Keratinocyte (primary cell): ENCODE results near the gene MEGF8. TPM values are rescaled to one million over a fixed set of nuclear protein-coding genes. Genes with fewer than 3 reads are reported as not detected.

ENCODE experiments used
- DNase-seq: peaks from one replicate; pipeline ENCODE4 v3.0.0-alpha.2; 2011; ENCODE audit warnings: low read depth, missing footprints, low spot score
- FAIRE-seq: peaks from 2 replicates; lab custom pipeline; 2011; peaks lifted over from hg19 to GRCh38; lab: Jason Lieb, UNC
- H2AFZ ChIP-seq: 2 replicates; pipeline ENCODE4 v1.6.0; 2012; ENCODE audit warnings: low read length, control low read depth, inconsistent platforms; ENCODE audit not compliant: control insufficient read depth
- H3K27ac ChIP-seq: 2 replicates; pipeline ENCODE4 v1.5.1; 2011; ENCODE audit warnings: low read length; ENCODE audit not compliant: control insufficient read depth, insufficient read depth
- H3K27me3 ChIP-seq: 3 replicates; pipeline ENCODE4 v1.6.0; 2011; ENCODE audit warnings: low read length; ENCODE audit not compliant: control insufficient read depth, insufficient read depth; ENCODE audit errors: extremely low read depth
- H3K36me3 ChIP-seq, 2 experiments: 2 replicates in 1 of 2; 3 replicates in 1 of 2; pipeline ENCODE4 v1.5.1; 2011; ENCODE audit warnings: low read length in 2 of 2, mild to moderate bottlenecking in 1 of 2; ENCODE audit not compliant: control insufficient read depth in 2 of 2, insufficient read depth in 2 of 2; ENCODE audit errors: extremely low read depth in 1 of 2
- H3K4me1 ChIP-seq: 3 replicates; pipeline ENCODE4 v1.5.1; 2011; ENCODE audit warnings: low read length; ENCODE audit not compliant: control insufficient read depth, insufficient read depth; ENCODE audit errors: extremely low read depth
- H3K4me2 ChIP-seq: 3 replicates; pipeline ENCODE4 v1.6.0; 2011; ENCODE audit warnings: low read depth, low read length; ENCODE audit not compliant: control insufficient read depth, insufficient read depth; ENCODE audit errors: extremely low read depth
- H3K4me3 ChIP-seq, 3 experiments: fragments of 200-600 bp in 1 of 3; sonication (generic) in 1 of 3; 2 replicates in 2 of 3; 3 replicates in 1 of 3; pipeline ENCODE4 v1.5.1; 2011 to 2016; ENCODE audit warnings: low read length in 3 of 3, mild to moderate bottlenecking in 3 of 3, control low read depth in 2 of 3, inconsistent platforms in 1 of 3, low read depth in 1 of 3, mixed read lengths in 1 of 3, mixed run types in 1 of 3, moderate library complexity in 1 of 3; ENCODE audit not compliant: control insufficient read depth in 2 of 3, insufficient read depth in 2 of 3; ENCODE audit errors: extremely low read depth in 1 of 3
- H3K79me2 ChIP-seq: 2 replicates; pipeline ENCODE4 v1.6.0; 2012; ENCODE audit warnings: low read length; ENCODE audit not compliant: control insufficient read depth, insufficient read depth
- H3K9ac ChIP-seq: 3 replicates; pipeline ENCODE4 v1.6.0; 2011; ENCODE audit warnings: low read length; ENCODE audit not compliant: control insufficient read depth, insufficient read depth; ENCODE audit errors: extremely low read depth
- H3K9me1 ChIP-seq: 3 replicates; pipeline ENCODE4 v1.6.0; 2011; ENCODE audit warnings: low read length; ENCODE audit not compliant: control insufficient read depth, insufficient read depth; ENCODE audit errors: extremely low read depth
- H3K9me3 ChIP-seq: 2 replicates; pipeline ENCODE4 v1.5.1; 2012; ENCODE audit warnings: low read depth, low read length; ENCODE audit not compliant: control insufficient read depth
- H4K20me1 ChIP-seq: 3 replicates; pipeline ENCODE4 v1.6.0; 2011; ENCODE audit warnings: low read length; ENCODE audit not compliant: control insufficient read depth, insufficient read depth; ENCODE audit errors: extremely low read depth
- EZH2 ChIP-seq: IDR thresholded peaks from one replicate; pipeline ENCODE4 v1.6.1; 2012; ENCODE audit warnings: inconsistent platforms, mild to moderate bottlenecking, low read length, moderate library complexity
- dilution Hi-C: fragments of 300-500 bp; cut with MboI; formaldehyde crosslinking; loops from one replicate; pipeline ENCODE4 v1.7.0; 2020; ENCODE audit warnings: low sequenced_read_pairs; ENCODE audit not compliant: extremely low pct_ligation_motif_present
- polyA plus RNA-seq, 5 experiments: library from polyadenylated mRNA; depleted of rRNA in 3 of 5; stranded (reverse) in 3 of 5; stranded (forward) in 1 of 5; unstranded in 1 of 5; fragments of >200 nt; gene quantifications; 1 replicate in 1 of 5; 2 replicates in 3 of 5; 3 replicates in 1 of 5; pipeline versions ENCODE4 v1.2.1 to v1.2.3, GENCODE V29; 2011 to 2012; ENCODE audit warnings: missing spikeins in 2 of 5, low read depth in 1 of 5, low replicate concordance in 1 of 5
- TF ChIP-seq, protein P1 (sequence below), 3 experiments: IDR thresholded peaks in 1 of 3; conservative IDR thresholded peaks in 1 of 3; optimal IDR thresholded peaks in 1 of 3; 2 replicates in 2 of 3; 3 replicates in 1 of 3; pipeline versions ENCODE3 to v1.5.1; 2011; ENCODE audit warnings: low read length in 3 of 3, mild to moderate bottlenecking in 3 of 3, moderate library complexity in 2 of 3, control low read depth in 1 of 3, inconsistent platforms in 1 of 3; ENCODE audit not compliant: insufficient read depth in 2 of 3; ENCODE audit errors: extremely low read depth in 1 of 3

Gene MEGF8
- polyA plus RNA-seq, 1 donor (not counting 4 experiments of a cell fraction or from before 2014, with no cell fraction given) = 4.1 TPM

DNA sequence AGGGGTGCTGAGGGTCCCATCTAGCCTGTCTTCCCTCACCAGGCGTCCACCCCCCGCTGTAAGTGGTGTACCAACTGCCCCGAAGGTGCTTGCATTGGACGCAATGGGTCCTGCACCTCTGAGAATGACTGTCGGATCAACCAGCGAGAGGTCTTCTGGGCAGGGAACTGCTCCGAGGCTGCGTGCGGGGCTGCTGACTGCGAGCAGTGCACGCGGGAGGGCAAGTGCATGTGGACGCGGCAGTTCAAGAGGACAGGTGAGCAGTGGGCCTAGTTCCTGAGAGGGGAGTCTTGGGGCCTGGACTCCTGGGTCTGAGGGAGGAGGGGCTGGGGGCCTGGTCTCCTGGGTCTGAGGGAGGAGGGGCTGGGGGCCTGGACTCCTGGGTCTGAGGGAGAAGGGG lies 36.9 kb downstream of the MEGF8 start:
- TF ChIP-seq, protein P1, sequence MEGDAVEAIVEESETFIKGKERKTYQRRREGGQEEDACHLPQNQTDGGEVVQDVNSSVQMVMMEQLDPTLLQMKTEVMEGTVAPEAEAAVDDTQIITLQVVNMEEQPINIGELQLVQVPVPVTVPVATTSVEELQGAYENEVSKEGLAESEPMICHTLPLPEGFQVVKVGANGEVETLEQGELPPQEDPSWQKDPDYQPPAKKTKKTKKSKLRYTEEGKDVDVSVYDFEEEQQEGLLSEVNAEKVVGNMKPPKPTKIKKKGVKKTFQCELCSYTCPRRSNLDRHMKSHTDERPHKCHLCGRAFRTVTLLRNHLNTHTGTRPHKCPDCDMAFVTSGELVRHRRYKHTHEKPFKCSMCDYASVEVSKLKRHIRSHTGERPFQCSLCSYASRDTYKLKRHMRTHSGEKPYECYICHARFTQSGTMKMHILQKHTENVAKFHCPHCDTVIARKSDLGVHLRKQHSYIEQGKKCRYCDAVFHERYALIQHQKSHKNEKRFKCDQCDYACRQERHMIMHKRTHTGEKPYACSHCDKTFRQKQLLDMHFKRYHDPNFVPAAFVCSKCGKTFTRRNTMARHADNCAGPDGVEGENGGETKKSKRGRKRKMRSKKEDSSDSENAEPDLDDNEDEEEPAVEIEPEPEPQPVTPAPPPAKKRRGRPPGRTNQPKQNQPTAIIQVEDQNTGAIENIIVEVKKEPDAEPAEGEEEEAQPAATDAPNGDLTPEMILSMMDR (optimal IDR thresholded peaks at IDR 0.05 in 1 of 3, IDR thresholded peaks at IDR 0.05 in 1 of 3, conservative IDR thresholded peaks at IDR 0.05 in 1 of 3; ENCODE audit: extremely low read depth in 1 of 3, insufficient read depth in 2 of 3, low read length in 3 of 3) = no peak
- TF ChIP-seq EZH2 = no peak
- no peaks in the 10 kb centered on the region for H3K9me3 ChIP-seq
- H3K9me1 ChIP-seq = no peaks in the 10 kb centered on the region
- peaks cover 0 to 6% of the 10 kb centered on the region in 2 experiments for H3K36me3 ChIP-seq
- no peak overlapping the region for H3K9ac ChIP-seq
- DNase-seq (no peak), FAIRE-seq (no peak)
- dilution Hi-C loops = no loop called here
- H3K27me3 ChIP-seq = no peaks in the 10 kb centered on the region
- no peak overlapping the region for H3K27ac ChIP-seq
- no peaks in the 10 kb centered on the region for H3K4me1 ChIP-seq
- no peak overlapping the region for H2AFZ ChIP-seq
- H3K4me3 ChIP-seq = no peak overlapping the region
- H3K4me2 ChIP-seq = no peak overlapping the region
- H3K79me2 ChIP-seq = no peaks in the 10 kb centered on the region
- no peaks in the 10 kb centered on the region for H4K20me1 ChIP-seq

DNA sequence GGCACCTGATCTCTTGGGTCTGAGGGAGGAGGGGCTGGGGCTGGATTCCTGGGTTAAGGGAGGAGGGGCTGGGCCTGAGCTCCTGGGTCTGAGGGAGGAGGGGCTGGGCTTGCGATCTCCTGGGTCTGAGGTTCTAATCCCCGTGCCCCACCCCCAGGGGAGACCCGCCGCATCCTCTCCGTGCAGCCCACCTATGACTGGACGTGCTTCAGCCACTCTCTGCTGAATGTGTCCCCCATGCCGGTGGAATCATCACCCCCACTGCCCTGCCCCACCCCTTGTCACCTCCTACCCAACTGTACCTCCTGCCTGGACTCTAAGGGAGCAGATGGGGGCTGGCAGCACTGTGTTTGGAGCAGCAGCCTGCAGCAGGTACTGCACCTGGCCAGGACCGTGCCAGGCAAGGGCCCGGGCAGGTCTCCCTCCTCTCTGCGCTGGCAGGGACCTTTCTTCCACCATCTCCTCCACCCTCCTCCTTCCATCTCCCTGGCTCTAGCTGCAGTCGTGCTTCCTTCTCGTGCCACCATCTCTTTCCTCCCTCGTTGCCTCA lies 37.5 kb downstream of the MEGF8 start:
- Histone ChIP-seq H3K27me3 (no peaks in the 10 kb centered on the region), H3K9ac (no peak overlapping the region), H4K20me1 (no peaks in the 10 kb centered on the region), H3K9me3 (no peaks in the 10 kb centered on the region), H3K9me1 (no peaks in the 10 kb centered on the region), H3K36me3 (peaks cover 0 to 7% of the 10 kb centered on the region in 2 experiments), H3K4me1 (no peaks in the 10 kb centered on the region), H3K4me2 (no peak overlapping the region), H3K79me2 (no peaks in the 10 kb centered on the region), H2AFZ (no peak overlapping the region), H3K27ac (no peak overlapping the region), H3K4me3 (no peak overlapping the region)
- dilution Hi-C loops = no loop called here
- no peak for DNase-seq
- no peak for FAIRE-seq
- TF ChIP-seq, protein P1 (optimal IDR thresholded peaks at IDR 0.05 in 1 of 3, IDR thresholded peaks at IDR 0.05 in 1 of 3, conservative IDR thresholded peaks at IDR 0.05 in 1 of 3; ENCODE audit: extremely low read depth in 1 of 3, insufficient read depth in 2 of 3, low read length in 3 of 3) = no peak
- TF ChIP-seq EZH2 = no peak
